SH-SY5Y (cell line): ENCODE measurements around the gene MGAT5.

Source experiments
- GATA2 ChIP-seq: IDR thresholded peaks from 2 replicates; pipeline ENCODE4 v1.6.1; 2011; ENCODE audit warnings: mild to moderate bottlenecking, low read depth, low read length
- GATA3 ChIP-seq: IDR thresholded peaks from 2 replicates; pipeline ENCODE4 v1.6.1; 2011; ENCODE audit warnings: low read depth, mild to moderate bottlenecking, low read length, moderate library complexity

DNA sequence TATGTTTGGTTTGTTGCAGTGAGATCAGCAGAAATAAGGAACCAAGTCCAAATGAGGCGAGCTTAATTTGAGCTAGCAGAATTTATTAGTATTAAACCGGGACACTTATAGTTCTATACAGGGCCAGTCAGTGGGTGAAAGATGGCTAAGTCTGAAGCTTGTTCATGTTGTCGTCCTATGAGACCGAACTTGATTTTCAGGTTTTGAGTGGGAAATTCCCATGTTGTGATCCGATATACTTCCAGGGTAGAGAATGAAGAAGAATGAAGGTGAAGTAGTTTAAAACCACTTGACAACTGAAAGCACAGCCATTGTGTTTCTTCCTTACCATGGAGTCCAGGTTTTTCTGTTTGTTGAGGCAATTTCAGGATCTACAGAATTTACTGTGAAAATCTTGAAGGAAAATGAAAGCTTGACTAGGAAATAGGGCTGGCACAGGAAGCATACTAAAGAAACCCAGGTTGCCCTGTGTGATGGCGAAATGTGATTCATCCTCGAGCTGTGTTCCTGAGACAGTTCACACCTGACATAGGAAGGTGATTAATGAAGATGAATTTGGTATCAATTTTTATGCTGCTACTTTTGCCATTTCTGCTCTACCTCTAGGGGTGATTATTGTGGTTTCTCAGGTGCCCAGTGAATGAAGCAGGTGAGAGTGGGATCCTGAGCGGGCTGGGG lies 37.6 kb upstream of the MGAT5 start:
- TF ChIP-seq GATA2 (no peak), GATA3 (no peak)
